OCI-LY7 (cell line): ENCODE results near the gene TULP4. TPM values are rescaled to one million over a fixed set of nuclear protein-coding genes. Genes with fewer than 3 reads are reported as not detected.

ENCODE experiments used
- BruUV-seq: library from RNA; stranded (reverse); fragments of 400-500 nt; replicated peaks from 2 replicates; lab custom pipeline; 2021; lab: Mats Ljungman, UMichigan
- CTCF ChIA-PET: fragments of 300-600 bp; sonication (Branson Sonifier 250); formaldehyde crosslinking; loops from one replicate; lab custom pipeline; 2022; ENCODE audit warnings: antibody characterized with exemption; ENCODE audit not compliant: unreplicated experiment; lab: Charles Lee
- POLR2A ChIA-PET: fragments of 300-600 bp; sonication (Branson Sonifier 250); formaldehyde crosslinking; loops from one replicate; lab custom pipeline; 2022; ENCODE audit warnings: antibody characterized with exemption; lab: Charles Lee
- DNase-seq: peaks from one replicate; pipeline ENCODE4 v3.0.0-alpha.2; 2015; ENCODE audit warnings: low spot score
- H2AFZ ChIP-seq: fragments of 200-600 bp; sonication (generic), shearing (Covaris generic); 2 replicates; pipeline ENCODE4 v1.6.1; 2014; ENCODE audit warnings: mild to moderate bottlenecking, antibody characterized with exemption, low read length, moderate library complexity
- H3K27ac ChIP-seq: fragments of 200-600 bp; sonication (generic); 2 replicates; pipeline ENCODE4 v1.5.1; 2014; ENCODE audit warnings: mixed run types, low read depth, mild to moderate bottlenecking, moderate library complexity, low read length, inconsistent platforms; ENCODE audit not compliant: poor library complexity, severe bottlenecking
- H3K36me3 ChIP-seq: fragments of 200-600 bp; sonication (generic); 2 replicates; pipeline ENCODE4 v1.6.1; 2014; ENCODE audit warnings: mild to moderate bottlenecking, antibody characterized with exemption, low read length, moderate library complexity, mixed read lengths; ENCODE audit not compliant: insufficient read depth
- H3K4me1 ChIP-seq: fragments of 200-600 bp; sonication (generic); 2 replicates; pipeline ENCODE4 v1.5.1; 2014; ENCODE audit warnings: mild to moderate bottlenecking, low read length; ENCODE audit not compliant: insufficient read depth, poor library complexity, severe bottlenecking
- H3K4me2 ChIP-seq: fragments of 200-600 bp; sonication (generic); 2 replicates; pipeline ENCODE4 v1.6.1; 2014; ENCODE audit warnings: mild to moderate bottlenecking, low read length
- H3K4me3 ChIP-seq: fragments of 200-600 bp; sonication (generic); 2 replicates; pipeline ENCODE4 v1.5.1; 2014; ENCODE audit warnings: mild to moderate bottlenecking, low read depth, low read length; ENCODE audit not compliant: poor library complexity, severe bottlenecking
- H3K79me2 ChIP-seq: fragments of 200-600 bp; sonication (generic); 2 replicates; pipeline ENCODE4 v1.6.1; 2016; ENCODE audit warnings: low read depth, mild to moderate bottlenecking, low read length, moderate library complexity, mixed read lengths; ENCODE audit not compliant: insufficient read depth
- H3K9me2 ChIP-seq: fragments of 200-600 bp; sonication (generic); 2 replicates; pipeline ENCODE4 v1.6.1; 2016; ENCODE audit warnings: mild to moderate bottlenecking, low read length, mixed read lengths; ENCODE audit not compliant: insufficient read depth
- H3K9me3 ChIP-seq: fragments of 200-600 bp; sonication (generic); 2 replicates; pipeline ENCODE4 v1.6.1; 2014; ENCODE audit warnings: mild to moderate bottlenecking, mixed run types, low read length, mixed read lengths
- H4K20me1 ChIP-seq: fragments of 200-600 bp; sonication (generic); 2 replicates; pipeline ENCODE4 v1.6.1; 2014; ENCODE audit warnings: mild to moderate bottlenecking, antibody characterized with exemption, low read length, moderate library complexity, mixed read lengths; ENCODE audit not compliant: insufficient read depth
- CTCF ChIP-seq: fragments of 200-600 bp; sonication (generic); conservative IDR thresholded peaks from 2 replicates; pipeline ENCODE4 v1.5.1; 2014; ENCODE audit warnings: mild to moderate bottlenecking, antibody characterized with exemption, low read length, moderate library complexity, mixed read lengths
- EZH2phosphoT487 ChIP-seq: fragments of 200-600 bp; sonication (generic); IDR thresholded peaks from 2 replicates; pipeline ENCODE4 v1.6.1; 2018; ENCODE audit warnings: low read depth, borderline replicate concordance, mild to moderate bottlenecking, mixed run types, antibody characterized with exemption, low read length, moderate library complexity, mixed read lengths
- intact Hi-C: fragments of 100-400 bp; cut with micrococcal nuclease; formaldehyde crosslinking; loops from one replicate; pipeline ENCODE4 v1.10.0; 2022; ENCODE audit not compliant: unreplicated experiment
- total RNA-seq, 2 experiments: library from RNA; depleted of rRNA in 1 of 2; stranded (reverse); fragments of >200 nt in 1 of 2; shearing (Covaris generic) in 1 of 2; gene quantifications; 2 replicates each; pipeline ENCODE4 v1.2.3, GENCODE V29; 2014 to 2022

TULP4 gene
- total RNA-seq, 2 experiments from 2014 or later, result 62.1 to 64.8 TPM

- CTCF ChIA-PET, result no interaction called here
- no peak for TF ChIP-seq CTCF
- TF ChIP-seq EZH2phosphoT487, result no peak
- H3K4me1 ChIP-seq, result no peaks in the 10 kb centered on the region
- H4K20me1 ChIP-seq, result no peaks in the 10 kb centered on the region
- no peak overlapping the region for H3K4me3 ChIP-seq
- POLR2A ChIA-PET, result interaction anchor here (0.7 to 1.9 kb wide), 4 partner anchors 17 to 1158 kb away, joined by 4 to 7 read pairs (median 4); no protein-coding TSS in a partner anchor
- peaks cover 12% of the 10 kb centered on the region; the same call in 1 of the 2 replicates for H3K9me3 ChIP-seq
- H3K4me2 ChIP-seq, result no peak overlapping the region
- H2AFZ ChIP-seq, result no peak overlapping the region
- H3K36me3 ChIP-seq, result peaks cover 12% of the 10 kb centered on the region; the same call in 1 of the 2 replicates
- no TSS peak for BruUV-seq
- intact Hi-C loops, result no loop called here
- DNase-seq, result no peak
- no peak overlapping the region for H3K27ac ChIP-seq
- no peaks in the 10 kb centered on the region for H3K79me2 ChIP-seq
- H3K9me2 ChIP-seq, result no peaks in the 10 kb centered on the region
Measured at GRCh38 chr6:158417760-158418098, 105.5 kb downstream of the TULP4 start.

GRCh38 chr6:158418501-158418900 is 106.2 kb downstream of the TULP4 start:
- Histone ChIP-seq H3K27ac (no peak overlapping the region), H3K79me2 (no peaks in the 10 kb centered on the region), H3K4me1 (no peaks in the 10 kb centered on the region), H3K36me3 (peaks cover 12% of the 10 kb centered on the region; the same call in 1 of the 2 replicates), H2AFZ (no peak overlapping the region), H3K4me2 (no peak overlapping the region), H4K20me1 (no peaks in the 10 kb centered on the region), H3K9me3 (peaks cover 12% of the 10 kb centered on the region; the same call in 1 of the 2 replicates), H3K4me3 (no peak overlapping the region), H3K9me2 (no peaks in the 10 kb centered on the region)
- ChIA-PET CTCF (interaction anchor here (1.0 kb wide), 1 partner anchor 210 kb away, joined by 3 read pairs; no protein-coding TSS in a partner anchor), POLR2A (interaction anchor here (0.6 to 1.9 kb wide), 6 partner anchors 9 to 217 kb away, joined by 3 to 7 read pairs (median 3); no protein-coding TSS in a partner anchor)
- intact Hi-C loops, result no loop called here
- no TSS peak for BruUV-seq
- DNase-seq, result no peak
- no peak for TF ChIP-seq CTCF
- no peak for TF ChIP-seq EZH2phosphoT487

- POLR2A ChIA-PET, result interaction anchor here (0.9 to 1.9 kb wide), 4 partner anchors 10 to 21 kb away, joined by 3 to 4 read pairs (median 3); no protein-coding TSS in a partner anchor
Measured at GRCh38 chr6:158419339-158419909, 107.2 kb downstream of the TULP4 start.

More at GRCh38 chr6:158419339-158419909, 107.2 kb downstream of the TULP4 start:
- Histone ChIP-seq H3K27ac (no peak overlapping the region), H4K20me1 (no peaks in the 10 kb centered on the region), H3K4me2 (no peak overlapping the region), H3K9me3 (peaks cover 12% of the 10 kb centered on the region; the same call in 1 of the 2 replicates), H3K79me2 (no peaks in the 10 kb centered on the region), H2AFZ (no peak overlapping the region), H3K36me3 (peaks cover 12% of the 10 kb centered on the region; the same call in 1 of the 2 replicates), H3K4me1 (no peaks in the 10 kb centered on the region), H3K4me3 (no peak overlapping the region), H3K9me2 (no peaks in the 10 kb centered on the region)
- intact Hi-C loops, result no loop called here
- no peak for DNase-seq
- BruUV-seq, result no TSS peak
- CTCF ChIA-PET, result interaction anchor here (1.0 kb wide), 1 partner anchor 211 kb away, joined by 3 read pairs; no protein-coding TSS in a partner anchor
- no peak for TF ChIP-seq EZH2phosphoT487
- TF ChIP-seq CTCF, result no peak
